Iris pigment epithelial cell (primary cell): ENCODE data around the gene PRDM11.
A peak's percentile ranks its signal among the peaks of the same experiment; 100 is the strongest.

Experiments
- DNase-seq: peaks from one replicate; pipeline ENCODE4 v3.0.0-alpha.2; 2011; ENCODE audit warnings: low read depth

The PRDM11 gene

DNA sequence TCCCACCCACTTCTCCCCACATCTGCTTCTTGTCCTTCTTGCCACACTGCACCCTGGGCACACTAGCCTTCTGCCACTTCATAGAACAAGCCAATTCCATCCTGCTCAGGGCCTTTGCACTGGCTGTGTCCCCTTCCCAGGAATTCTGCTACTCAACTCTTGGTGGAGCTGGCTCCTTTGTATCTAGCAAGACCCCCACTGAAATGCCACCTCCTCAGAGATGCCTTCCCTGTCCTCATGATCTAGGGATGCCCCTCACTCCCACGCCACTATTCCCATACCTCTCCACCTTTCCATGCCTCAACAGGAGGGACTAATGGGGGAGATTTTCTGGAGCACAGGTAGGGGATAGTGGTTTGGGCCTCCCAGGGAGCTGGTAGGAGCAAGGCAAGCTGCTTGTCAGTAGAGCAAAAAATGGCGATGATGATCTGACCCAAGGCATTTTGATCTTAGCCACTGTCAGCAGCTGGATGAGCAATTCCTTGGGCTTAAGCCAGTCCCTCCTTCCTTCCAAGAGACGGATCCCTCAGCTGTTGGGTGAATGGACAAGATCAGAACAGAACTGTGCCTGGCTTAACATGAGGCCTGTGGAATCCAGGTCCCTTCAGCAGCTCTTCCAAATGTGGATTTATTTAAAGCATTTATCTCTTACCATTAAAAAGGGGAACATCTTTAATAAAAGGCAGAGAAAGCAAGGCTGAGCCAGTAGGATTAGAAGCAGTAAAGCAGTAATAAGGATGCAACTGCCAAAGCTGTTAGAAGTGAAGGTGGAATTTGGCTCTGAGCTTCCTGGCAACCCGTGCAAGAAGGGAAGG lies 4.0 kb upstream of the PRDM11 start:
- DNase-seq, result peak; percentile 15

DNA sequence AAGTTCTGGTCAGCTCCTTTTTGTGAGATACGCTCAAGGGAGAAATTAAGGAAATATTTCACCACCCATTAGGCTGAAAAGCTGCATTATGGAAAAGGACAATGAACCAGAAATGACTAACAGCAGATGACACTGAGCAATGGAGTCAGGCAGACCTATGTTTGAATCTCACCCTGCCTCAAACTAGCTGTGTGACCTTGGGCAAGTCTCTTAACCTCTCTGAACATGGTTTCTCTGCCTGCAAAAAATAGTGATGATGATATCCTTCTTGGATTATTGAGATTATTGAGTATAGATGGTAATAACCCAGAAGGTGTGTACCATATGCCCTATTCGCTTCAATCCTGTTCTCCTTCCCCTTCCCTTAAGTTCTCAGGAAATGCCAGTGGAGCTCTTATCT lies 2.9 kb upstream of the PRDM11 start:
- DNase-seq, result no peak

DNA sequence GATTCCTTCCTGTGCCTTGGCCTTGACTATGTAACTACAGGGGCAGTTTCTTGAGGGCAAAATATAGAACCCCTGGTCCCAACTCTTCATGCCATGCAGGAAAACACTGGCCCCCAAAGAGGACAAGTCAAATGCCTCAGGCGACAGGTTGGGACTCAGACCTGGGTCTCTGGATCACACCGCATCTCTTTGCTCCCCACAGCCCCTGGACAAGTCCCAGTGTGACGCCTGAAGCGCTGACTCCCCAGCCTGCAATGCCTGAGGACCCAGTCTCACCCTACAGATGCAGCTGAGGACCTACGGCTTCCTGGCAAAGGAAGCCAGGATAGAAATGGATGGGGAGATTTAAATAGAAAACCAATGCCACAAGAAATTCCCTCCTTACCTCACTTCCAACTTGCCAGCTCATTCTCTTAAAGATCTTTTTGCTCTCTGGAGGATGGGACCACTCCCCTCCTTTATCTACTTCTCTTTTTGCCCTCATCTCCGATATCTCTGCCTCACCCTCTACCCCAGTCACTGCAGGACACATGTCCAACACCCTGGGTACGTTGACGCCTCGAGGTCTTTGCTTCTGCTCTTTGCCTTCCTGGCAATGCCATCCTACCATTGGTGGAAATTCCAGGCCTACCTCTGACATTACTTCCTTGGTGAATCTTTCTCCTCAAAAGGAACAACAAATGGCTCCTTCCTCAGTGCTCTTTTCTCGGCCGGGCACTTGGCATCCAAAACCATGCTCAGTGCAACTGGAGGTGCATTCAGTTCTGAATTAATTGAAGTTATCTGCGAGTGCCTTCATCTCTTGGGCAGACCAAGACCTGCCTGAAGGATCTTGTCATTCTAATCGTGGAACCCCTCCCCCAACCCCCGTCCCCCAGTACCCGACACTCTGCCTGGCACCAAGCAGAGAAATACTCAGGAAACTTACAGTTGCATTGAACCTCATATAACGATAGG lies 2.0 kb upstream of the PRDM11 start:
- DNase-seq, result no peak

DNA sequence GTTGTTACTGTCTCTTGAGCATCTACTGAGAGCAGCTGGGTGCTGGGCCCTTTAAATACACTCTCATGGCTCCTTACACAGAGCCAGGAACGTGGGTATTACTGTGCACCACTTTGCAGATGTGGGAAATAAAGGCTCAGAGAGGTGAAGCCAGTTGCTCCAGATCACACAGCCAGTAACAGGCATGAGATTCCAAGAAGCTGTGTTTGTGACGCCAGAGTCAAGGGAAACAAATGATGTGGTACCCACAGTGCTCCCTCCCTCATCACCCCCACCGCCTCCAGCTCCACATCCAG lies 1.4 kb upstream of the PRDM11 start:
- no peak for DNase-seq

DNA sequence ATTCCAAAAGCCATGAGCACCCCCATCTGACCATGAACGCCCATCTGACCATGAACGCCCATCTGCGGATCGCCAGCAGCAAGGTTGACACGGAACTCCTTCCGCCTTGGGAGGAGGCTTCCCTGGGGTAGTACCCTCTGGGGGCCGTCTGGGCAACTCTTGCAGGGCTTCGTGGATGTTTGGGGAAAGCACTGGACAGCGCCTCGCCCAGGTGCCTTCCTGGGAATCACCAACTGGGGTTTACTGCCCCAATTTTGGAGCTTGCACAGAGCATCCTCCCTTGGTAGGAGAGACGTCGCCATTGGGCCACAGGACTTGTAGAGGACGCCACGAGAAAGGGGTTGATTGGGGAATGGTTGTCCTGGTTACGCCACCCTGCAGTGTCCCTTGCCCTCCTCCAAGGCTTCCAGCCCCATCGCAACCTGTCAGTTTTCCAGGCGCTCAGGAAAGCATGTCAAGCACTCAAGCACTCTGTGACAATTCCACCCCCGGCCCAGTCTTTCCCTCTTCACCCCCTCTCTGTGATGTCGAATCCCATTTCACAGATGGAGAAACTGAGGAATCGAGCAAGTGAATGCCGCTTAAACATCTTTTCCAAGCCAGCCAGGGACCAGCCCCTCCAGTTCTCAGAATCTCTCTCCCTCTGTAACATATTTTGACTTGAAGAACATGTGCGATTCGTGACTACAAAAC lies 914 bp upstream of the PRDM11 start:
- DNase-seq, result peak; percentile 53

DNA sequence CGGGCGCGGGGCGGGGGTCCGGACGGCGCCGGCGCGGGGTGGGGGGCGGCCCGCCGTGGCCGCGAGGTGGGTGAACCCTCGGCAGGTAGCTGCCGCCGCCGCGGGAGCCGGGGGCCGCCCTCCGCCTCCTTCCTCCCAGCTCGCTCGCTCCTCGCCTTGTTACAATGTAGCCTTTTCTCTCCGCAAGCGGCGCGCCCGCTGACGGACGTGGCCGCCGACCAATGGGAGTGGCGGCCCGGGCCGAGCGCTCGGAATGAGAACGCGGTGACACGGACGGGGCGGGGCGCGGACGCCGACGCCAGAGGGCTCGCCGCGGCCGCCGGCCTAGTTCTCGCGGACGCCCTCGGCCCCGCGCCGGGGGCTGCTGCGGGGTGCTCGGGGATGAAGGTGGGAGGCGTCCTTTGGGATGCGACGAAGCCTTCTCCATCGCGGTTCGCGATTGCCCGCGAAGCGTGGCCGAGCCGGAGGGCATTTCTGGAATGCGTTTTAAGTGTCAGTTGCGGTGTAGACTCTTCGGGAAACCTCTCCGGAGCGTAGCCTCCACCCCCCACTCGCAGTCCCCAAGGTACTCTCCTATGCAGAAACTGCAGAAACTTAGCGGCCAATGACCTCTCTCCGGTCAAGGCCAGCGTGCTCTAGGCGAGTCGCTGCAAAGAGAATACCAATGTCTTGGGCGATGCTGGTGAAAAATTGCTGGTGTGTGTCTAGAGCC lies 734 bp downstream of the PRDM11 start:
- DNase-seq, result peak; percentile 96

DNA sequence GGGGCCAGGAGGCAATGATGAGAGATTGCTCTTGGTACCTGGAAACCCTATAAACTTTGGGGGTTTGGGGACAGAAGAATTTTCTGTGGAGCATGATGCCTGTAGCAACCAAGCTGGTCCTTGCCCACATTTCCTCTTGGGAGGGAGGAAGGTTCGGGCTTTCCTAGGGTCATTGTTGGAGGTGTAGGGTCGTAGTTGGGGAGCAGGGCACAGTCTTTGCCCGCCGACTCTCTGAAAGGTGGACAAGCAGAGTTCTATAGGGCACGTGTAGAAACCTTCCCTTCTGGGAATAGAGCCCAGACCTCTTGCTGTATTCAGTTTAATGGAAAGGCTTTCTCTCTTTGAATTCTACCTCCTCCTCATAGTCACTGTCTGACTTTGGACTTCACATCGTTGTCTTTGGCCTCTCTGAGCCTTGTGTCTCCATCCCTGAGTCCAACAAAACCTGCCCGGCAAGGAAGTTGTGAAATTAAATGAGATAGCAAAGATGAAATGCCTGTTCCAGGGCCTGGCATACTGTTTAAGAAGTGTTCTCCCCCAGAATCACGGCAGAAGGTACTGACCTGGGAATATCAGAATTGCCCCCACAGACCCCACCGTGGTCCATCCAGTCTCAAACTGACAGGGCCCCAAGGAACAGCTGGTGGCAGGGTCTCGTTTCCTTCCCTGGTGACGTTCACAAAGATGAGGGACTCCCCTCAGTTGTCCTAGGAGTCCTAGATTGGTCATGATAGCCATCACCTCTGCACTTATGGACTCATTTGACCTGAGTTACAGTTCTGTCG lies 1.6 kb downstream of the PRDM11 start:
- DNase-seq, result no peak

DNA sequence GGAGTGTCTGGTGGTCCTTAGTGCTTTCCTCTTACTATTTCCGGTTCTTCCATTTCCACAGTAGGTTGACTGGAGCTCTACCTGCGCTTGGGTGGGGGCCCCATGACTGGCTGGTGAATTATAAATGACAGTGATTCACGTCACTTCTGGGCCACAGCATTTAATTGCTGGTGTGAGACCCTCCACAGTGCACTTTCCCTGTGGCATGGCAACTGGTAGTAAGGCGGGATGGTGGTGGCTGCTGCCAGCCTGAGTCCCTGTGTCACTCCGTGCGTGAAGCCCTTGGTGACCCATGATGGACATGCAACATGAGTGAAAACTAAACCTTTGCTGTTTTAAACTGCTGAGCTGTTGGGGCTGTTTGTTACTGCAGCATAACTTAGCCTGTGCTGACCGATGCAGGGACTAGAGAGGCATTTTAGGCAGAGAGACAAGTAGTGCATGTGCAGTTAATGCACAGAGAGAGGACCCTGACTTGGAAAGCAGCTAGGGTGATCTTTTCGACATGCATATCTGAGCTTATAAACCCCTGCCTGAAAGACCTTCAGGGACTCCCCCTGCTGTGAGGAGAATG lies 3.1 kb downstream of the PRDM11 start:
- no peak for DNase-seq

DNA sequence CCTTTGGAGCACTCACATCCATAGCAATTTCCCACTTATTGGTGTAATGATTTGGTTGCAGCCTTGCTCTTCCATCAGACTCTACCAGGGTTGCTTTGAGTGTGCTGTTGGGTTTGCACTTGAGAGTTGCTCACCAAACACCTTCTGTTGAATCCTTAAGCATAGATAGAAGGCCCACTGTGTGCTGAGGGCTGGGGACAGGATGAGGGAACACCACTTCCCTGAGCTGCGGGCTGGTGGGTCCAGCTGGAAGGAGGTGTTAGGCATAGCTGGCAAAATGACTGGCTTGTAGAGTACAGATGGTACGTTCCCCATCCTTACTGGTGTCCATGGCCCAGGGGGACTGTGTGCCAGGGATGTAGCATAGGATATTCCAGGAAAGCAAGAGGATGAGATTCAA lies 3.9 kb downstream of the PRDM11 start:
- DNase-seq, result no peak

DNA sequence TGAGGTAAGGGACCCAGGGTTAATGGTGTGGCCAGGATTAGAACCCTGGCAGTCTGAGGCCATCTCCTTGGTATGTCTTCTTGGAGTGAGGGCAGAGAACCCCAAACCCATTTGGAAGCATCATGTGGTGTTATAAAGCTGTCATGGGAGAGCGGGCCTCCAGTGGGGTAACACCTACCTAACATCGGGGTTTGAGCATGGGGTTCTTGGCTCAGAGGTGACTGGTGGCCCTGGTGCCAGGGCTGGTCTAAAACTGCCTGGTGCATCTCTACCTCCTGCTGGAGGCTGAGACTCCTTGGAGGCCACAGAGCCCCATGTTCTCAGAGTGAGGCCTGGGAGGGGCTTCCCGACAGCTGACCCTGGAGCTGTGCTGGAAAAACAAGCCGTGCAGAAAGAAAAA lies 4.5 kb downstream of the PRDM11 start:
- no peak for DNase-seq

DNA sequence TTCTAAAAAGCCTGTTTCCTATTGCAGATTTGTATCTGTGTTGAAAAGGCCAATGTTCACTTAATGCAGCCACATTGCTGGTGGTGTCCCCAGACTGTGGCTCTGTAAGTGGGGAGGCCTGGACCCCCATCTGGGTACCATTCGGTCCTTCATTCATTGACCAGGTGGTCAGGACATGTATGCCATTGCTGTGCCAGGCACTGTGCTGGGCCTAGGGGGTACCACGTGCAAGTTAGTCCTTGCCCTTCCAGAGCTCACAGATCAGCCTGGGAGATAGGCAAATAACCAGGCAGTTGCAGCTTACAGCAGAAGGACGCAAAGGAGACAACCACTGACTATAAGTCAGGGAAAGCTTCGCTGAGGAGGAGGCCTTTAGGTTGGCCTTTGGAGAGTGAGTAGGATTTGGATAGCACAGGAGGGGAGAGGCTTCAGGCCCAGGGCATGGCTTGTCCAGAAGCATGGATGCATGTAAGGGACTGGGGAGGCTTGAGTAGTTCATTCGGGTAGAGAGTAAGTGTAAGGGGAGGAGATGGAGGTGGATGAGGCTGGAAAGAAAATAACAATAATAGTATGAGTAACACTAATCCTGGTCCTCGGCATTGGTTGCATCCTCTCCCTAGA lies 5.0 kb downstream of the PRDM11 start:
- no peak for DNase-seq

DNA sequence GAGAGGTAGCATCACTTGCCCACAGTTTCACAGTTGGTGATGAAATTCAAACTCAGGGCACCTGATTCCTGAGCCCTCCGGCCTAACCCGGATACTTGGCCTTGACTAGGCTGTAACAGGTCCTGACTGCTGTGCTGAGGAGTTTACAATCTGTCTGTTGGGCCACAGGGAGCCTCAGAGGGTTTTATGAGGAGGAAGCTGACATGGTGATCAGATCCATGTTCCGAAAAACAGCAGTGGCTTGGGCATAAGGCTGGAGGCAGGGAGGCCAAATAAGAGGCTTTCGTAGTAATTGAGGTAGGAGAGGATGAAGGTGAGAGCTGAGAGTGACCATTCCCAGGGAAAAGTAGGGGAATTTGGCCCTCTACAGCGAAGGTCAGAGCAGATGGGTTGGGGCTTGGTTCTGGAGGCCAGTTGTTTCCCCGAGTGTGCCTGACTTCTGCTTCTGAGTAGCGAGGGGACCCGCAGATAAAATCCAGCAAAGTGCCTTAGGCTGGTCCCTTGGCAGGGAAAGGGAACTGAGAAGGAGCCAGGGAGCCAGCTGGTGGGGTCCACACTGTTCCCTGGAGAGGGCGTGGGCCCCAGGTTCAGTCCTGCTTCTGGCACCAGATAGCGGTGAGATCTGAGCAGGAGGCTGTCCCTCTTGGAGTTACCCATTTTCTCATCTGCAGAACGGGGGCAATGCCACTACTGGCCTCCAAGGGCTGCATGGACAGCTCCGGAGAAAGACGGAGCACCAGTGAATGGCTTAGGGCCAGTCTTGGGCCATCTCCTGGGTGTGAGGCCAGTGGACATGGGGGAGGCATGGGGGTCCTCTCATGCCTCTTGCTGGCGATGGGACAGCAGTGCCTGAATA lies 6.5 kb downstream of the PRDM11 start:
- DNase-seq, result no peak

DNA sequence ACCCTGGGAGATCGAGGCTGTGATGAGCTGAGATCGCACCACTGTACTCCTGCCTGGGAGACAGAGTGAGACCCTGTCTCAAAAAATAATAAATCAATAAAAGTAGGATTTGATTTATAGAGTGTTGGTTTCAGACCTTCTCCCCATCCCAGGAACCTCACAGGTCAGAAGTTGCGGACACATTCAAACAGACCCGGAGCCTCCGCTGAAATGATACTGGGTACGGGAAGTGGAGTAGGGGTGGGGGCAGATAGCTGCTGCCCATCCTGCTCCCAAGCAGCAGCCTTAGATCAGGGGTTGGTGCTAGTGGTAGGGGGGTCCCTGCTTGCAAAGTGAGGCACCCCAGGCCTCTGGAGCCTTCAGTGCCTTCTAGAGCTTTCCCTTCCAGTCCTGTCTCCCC lies 7.8 kb downstream of the PRDM11 start:
- DNase-seq, result no peak

DNA sequence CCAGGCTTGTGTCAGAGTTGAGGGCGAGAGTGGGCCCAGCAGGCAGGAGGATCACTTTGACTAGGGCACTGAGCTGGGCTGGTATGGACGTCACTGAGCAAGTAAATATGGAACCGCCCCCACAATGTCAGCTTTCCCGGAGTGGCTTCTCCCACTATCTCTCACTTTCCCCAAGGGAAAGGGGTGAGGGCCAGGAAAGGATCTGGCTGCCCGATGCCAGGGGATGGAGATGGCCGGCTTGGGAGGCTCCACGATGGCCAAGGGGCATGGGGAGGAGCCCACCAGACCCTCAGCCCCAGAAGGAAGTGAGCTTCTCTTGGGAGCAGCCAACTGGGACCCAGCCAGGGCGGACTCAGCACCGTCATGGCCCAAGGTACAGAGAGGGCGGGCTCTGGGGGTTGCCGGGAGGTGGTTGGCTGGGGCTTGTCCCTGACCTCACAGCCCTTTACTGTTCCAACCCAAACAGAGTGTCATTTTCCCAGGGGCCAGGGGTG lies 8.7 kb downstream of the PRDM11 start:
- no peak for DNase-seq

DNA sequence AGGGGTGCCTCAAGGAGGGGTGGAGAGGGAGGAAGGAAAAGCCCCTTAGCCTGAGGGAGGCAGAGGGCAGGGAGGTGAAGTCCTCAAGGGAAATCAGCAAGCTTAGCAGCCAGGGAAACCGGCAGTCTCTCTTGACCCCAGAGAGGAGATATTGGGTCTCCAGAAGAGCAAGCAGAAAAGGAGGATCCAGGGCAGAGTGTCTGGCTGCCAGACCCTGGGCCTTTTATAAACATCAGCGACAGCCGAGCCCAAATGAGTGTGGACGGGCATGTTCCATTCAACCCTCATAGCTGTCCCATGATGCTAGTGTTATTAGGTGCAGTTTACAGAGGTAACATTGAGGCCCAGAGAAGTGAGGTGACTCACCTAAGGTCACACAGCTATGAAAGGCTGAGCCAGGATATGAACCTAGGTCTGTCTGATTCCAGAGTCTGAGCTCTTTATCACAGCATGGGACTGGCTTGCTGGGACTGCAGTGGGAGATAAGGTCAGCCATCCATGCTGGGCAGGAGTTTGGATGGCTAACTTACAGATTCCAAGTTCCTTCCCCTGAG lies 9.3 kb downstream of the PRDM11 start:
- DNase-seq, result no peak

DNA sequence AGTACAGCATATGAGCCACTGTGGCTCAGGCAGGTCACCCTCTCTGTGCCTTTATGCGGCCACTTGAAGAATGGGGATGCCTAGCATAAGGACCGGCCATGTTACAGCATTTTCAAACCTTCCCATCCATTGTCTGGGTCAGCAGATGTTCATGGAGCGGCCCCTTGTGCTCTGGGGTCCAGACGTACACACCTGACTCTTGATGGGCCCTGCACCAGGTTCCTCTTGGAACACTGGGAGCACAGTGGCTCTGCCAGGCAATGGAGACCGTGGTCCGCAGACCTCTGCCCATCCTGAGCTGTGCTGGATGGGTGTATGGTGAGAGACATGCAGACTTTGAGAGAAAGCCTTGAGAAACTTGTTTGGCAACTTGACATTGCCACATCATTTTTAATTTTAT lies 9.8 kb downstream of the PRDM11 start:
- DNase-seq, result no peak

DNA sequence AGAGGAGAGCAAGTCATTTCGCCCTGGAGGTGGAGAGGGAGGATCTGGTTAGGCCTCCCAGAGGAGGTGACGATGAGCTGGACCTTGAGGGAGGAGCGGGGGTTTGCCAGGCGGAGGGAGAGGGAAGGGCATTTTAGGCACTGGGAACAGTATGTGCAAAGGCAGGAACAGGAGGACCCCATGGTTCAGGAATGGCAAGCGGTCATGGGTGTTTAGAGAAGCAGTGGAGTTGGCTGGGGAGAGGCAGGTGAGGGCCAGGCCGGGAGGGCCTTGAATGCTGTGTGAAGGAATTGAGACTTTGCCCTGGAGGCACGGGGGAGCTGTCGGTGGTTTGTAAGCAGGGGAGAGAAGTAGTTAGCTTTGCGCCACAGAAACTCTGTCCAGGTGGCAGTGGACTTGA lies 10.3 kb downstream of the PRDM11 start:
- no peak for DNase-seq

DNA sequence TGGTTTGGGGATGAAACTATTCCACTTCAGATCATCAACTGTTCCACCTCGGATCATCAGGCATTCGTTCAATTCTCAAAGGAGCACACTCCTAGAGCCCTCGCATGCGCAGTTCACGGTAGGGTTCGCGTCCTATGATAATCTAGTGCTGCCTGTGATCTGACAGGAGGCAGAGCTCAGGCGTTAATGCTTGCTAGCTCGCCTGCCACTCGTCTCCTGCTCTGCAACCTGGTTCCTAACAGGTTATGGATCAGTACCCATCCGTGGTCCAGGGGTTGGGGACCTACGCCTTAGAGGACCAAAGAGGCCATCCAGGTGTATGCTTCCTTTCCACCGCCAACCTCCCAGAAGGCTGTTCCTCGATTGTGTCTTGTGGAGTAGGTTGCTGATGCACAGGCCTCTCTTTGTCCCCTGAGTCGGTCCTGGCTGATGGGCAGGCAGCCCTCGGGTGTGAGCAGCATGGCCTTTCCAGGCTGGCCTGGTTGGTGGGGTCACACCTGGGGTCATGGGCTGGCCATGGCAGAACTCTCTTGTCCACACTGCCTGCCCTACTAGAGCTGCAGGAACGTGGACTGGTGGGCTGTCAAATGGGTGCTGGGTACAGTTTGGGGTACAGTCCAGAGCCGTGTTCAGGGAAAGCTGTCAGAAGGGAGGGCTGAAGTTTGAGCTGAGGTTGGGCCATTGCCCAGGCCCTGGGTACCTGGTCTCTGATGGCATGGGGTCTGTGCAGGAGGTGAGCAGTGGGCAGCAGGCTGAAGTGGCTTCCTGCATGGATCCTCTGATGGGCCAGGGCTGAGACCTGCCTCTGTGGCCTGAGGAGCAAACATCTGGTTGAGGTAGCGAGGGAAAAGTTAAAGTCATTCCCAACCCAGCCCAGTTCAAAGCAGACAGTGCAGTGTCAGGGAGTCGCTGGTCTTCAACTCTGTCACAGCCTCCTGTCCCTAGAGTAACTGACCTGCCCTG lies 11.1 kb downstream of the PRDM11 start:
- no peak for DNase-seq
